Psoas muscle (tissue), 8 donors: ENCODE results near the gene PHLDA3. TPM values are rescaled to one million over a fixed set of nuclear protein-coding genes. Genes with fewer than 3 reads are reported as not detected.
A peak's percentile ranks its signal among the peaks of the same experiment; 100 is the strongest.

ENCODE experiments used
- ATAC-seq, 4 donors: fragments of 200-7000 bp; cut with Tn5 transposase; one replicate each; pipeline ENCODE4 v1.9.1; 2020; ENCODE audit warnings: moderate library complexity in 3 of 4, mild to moderate bottlenecking in 2 of 4
- DNase-seq, 2 donors: peaks; one replicate each; pipeline ENCODE4 v3.0.0-alpha.2; 2020
- H3K27ac ChIP-seq: fragments of 200-600 bp; one replicate; pipeline ENCODE4 v1.8.0; 2022
- H3K27me3 ChIP-seq, 3 donors: fragments of 200-600 bp in 1 of 3; one replicate each; pipeline versions ENCODE4 v1.6.1 to v1.8.0; 2013 to 2022; ENCODE audit warnings: low read length in 2 of 3, mild to moderate bottlenecking in 2 of 3, moderate library complexity in 1 of 3; ENCODE audit not compliant: insufficient read depth in 3 of 3
- H3K36me3 ChIP-seq, 2 donors: fragments of 200-600 bp in 1 of 2; one replicate each; pipeline versions ENCODE4 v1.6.1 to v1.8.0; 2013 to 2022; ENCODE audit warnings: low read depth in 1 of 2, mild to moderate bottlenecking in 1 of 2, moderate library complexity in 1 of 2; ENCODE audit not compliant: insufficient read depth in 1 of 2
- H3K4me1 ChIP-seq: fragments of 200-600 bp; one replicate; pipeline ENCODE4 v1.8.0; 2022
- H3K4me3 ChIP-seq: fragments of 200-600 bp; one replicate; pipeline ENCODE4 v1.8.0; 2022; ENCODE audit warnings: mild to moderate bottlenecking
- H3K9me3 ChIP-seq: fragments of 200-600 bp; one replicate; pipeline ENCODE4 v1.8.0; 2022
- WGBS, 3 donors: extraction: QIAGEN DNeasy Blood & Tissue Kit; methylation state at CpG; one replicate each; pipeline versions ENCODE4 v1.1.6 to v1.1.7; 2013; 5-methylcytosine and 5-hydroxymethylcytosine counted together
- intact Hi-C, 2 donors: fragments of 100-400 bp; cut with DNase I; formaldehyde crosslinking; loops; one replicate each; pipeline versions ENCODE4 v1.11.0 to v1.14.2; 2022
- polyA plus RNA-seq, 3 donors: library from polyadenylated mRNA; stranded (reverse); fragments of 200-250 nt; gene quantifications; one replicate each; pipeline ENCODE4 v1.2.3, GENCODE V29; 2013
- total RNA-seq, 4 donors: library from RNA; stranded (reverse); fragmentation: NEBNext Ultra II Directional in 2 of 4; extraction: Animal tissue kit (Norgen Biotek cat#: 25700) in 2 of 4; gene quantifications; one replicate each; pipeline versions ENCODE4 v1.2.1 to v1.2.4, GENCODE V29; 2021 to 2023
- TF ChIP-seq, protein P1 (sequence below): fragments of 200-600 bp; IDR thresholded peaks from one replicate; pipeline ENCODE4 v1.8.0; 2022; ENCODE audit warnings: antibody characterized with exemption
- donor health status: healthy with polysubstance abuse.
- donor health status: DM: no; HTN: no; CAD: no; lungs with moderate emphysema.
- donor health status: Bipolar disorder and iron deficiency.
- donor health status: healthy.
- donor health status: DM: yes; HTN: yes; CAD: no.
- donor health status: DM: no; HTN: no; CAD: no.
- donor health status: DM: no; HTN: no; CAD: no.
- donor health status: DM: yes; HTN: yes; CAD: no.

PHLDA3 gene
- total and polyA plus RNA-seq, 7 donors = 41.8 to 116 (median 62.4) TPM

DNA sequence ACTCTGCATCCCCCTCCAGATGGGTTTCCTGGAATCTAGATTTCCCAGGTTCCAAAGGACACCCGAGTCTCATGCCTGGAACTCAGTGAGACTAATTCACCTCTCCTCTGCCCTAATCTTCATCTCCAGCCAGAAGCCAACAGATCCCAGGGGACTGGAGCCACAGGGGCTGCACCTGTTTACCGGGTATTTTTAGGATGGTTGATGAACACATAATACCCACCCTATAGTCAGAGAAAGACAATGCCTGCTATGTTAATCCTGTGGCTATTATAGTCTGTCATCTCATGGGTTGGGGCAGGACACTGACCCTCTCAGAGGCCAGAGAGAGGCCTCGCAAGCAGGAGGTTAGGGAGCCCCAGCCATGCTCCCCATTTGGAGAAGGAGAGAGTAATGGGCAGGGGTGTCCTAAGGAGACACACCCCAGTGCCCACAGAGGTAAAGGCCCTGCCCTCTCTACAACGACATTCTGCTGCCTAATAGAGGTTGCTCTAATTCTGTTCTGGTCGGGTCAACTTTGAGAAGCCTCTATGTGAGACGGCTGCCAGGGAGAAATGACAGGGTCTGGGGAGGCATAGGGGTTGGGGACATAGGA, 46.5 kb downstream of the PHLDA3 start:
- ATAC-seq = peak; percentile 59 to 71 (median 67)
- peak overlapping the region; percentile 19 for H3K4me3 ChIP-seq
- H3K4me1 ChIP-seq = peaks cover 44% of the 10 kb centered on the region

DNA sequence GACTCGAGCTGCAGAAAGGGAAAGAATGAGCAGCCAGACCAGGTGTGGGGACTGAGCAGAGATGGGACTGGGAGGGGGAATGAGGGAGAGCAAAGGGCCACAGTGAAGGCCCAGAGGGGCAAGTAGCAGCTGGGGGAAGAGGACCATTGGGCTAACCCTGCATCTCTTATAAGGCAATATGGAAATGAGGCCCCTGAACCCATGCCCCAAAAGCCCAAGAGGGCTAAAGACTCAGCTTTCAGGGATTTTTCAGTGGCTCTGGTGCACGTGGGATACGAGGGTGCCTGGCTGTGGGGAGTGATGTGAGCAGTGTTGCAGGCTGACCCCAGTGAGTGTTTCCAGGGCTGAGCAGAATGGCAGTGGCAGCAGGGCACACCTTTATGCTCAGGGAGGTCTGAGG, 47.0 kb downstream of the PHLDA3 start:
- H3K9me3 ChIP-seq = no peaks in the 10 kb centered on the region
- peaks cover 0 to 5% of the 10 kb centered on the region in 2 donors for H3K36me3 ChIP-seq
- peak overlapping the region; percentile 93 for H3K27ac ChIP-seq
- TF ChIP-seq, protein P1, sequence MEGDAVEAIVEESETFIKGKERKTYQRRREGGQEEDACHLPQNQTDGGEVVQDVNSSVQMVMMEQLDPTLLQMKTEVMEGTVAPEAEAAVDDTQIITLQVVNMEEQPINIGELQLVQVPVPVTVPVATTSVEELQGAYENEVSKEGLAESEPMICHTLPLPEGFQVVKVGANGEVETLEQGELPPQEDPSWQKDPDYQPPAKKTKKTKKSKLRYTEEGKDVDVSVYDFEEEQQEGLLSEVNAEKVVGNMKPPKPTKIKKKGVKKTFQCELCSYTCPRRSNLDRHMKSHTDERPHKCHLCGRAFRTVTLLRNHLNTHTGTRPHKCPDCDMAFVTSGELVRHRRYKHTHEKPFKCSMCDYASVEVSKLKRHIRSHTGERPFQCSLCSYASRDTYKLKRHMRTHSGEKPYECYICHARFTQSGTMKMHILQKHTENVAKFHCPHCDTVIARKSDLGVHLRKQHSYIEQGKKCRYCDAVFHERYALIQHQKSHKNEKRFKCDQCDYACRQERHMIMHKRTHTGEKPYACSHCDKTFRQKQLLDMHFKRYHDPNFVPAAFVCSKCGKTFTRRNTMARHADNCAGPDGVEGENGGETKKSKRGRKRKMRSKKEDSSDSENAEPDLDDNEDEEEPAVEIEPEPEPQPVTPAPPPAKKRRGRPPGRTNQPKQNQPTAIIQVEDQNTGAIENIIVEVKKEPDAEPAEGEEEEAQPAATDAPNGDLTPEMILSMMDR = no peak
- H3K4me3 ChIP-seq = peak overlapping the region; percentile 19
- no peaks in the 10 kb centered on the region for H3K27me3 ChIP-seq
- DNase-seq = no peak
- intact Hi-C loops = no loop called here
- WGBS, 3 donors = 46 to 54% (median 52%) methylated on average over 3 of the region's 3 CpGs
- ATAC-seq = peak; percentile 2
- peaks cover 39% of the 10 kb centered on the region for H3K4me1 ChIP-seq

More for the DNA sequence above, 46.5 kb downstream of the PHLDA3 start:
- peak overlapping the region; percentile 93 for H3K27ac ChIP-seq
- no peaks in the 10 kb centered on the region for H3K36me3 ChIP-seq
- no peak for DNase-seq
- H3K27me3 ChIP-seq = no peaks in the 10 kb centered on the region
- intact Hi-C loops = no loop called here
- no peaks in the 10 kb centered on the region for H3K9me3 ChIP-seq
- TF ChIP-seq, protein P1 = no peak
- 41 to 58% (median 41%) methylated on average over 6 of the region's 6 CpGs for WGBS, 3 donors

DNA sequence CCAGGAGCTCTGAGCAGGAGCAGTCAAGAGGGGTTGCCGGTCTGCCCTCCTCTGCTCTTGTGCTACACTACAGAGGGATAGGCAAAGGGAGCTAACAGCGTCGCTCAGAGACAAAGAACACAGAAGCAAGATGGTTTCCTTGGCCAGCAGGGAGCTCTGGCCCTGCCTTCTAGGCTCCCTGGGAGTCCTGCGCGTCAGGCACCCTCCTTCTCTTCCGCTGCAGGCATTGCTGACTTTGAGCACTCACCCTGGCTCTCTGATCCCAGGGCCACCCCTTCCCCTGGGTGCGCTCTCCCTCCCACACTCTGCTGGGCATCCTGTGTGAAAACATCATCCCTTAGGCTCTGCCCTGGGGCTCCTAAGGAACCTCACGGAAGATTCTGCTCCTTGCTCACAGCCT, 47.9 kb downstream of the PHLDA3 start:
- TF ChIP-seq, protein P1 = no peak
- H3K4me3 ChIP-seq = peak overlapping the region; percentile 65
- no peak for DNase-seq
- H3K27ac ChIP-seq = peak overlapping the region; percentile 81
- intact Hi-C loops = no loop called here
- 59 to 65% (median 62%) methylated on average over 7 to 8 of the region's 8 CpGs for WGBS, 3 donors
- peaks cover 35% of the 10 kb centered on the region for H3K4me1 ChIP-seq
- peak in 2 of 4 donors; percentile 1 to 13 for ATAC-seq
- peaks cover 0 to 6% of the 10 kb centered on the region in 2 donors for H3K36me3 ChIP-seq
- H3K9me3 ChIP-seq = no peaks in the 10 kb centered on the region
- H3K27me3 ChIP-seq = no peaks in the 10 kb centered on the region

DNA sequence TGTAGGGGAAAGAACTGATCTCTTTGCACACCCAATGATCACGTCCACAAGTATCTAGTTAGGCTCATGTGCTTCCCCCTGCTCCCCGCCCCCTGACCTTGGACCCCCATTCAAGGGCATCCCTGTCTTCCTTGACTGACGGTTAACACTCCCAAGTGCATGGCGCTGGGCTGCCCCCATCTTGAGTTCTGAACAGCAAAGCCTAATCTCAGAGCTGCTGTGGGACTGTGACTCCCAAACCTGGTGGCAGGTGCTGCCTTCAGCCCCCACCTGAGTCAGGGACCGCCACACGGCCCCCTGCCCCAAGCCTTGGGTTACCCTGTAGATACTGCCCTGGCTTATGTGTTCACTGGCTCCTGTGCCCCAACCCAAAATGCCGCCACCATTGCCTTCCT, 48.4 kb downstream of the PHLDA3 start:
- peak overlapping the region; percentile 65 for H3K4me3 ChIP-seq
- H3K9me3 ChIP-seq = no peaks in the 10 kb centered on the region
- no peaks in the 10 kb centered on the region for H3K27me3 ChIP-seq
- peak in 1 of 2 donors; percentile 53 for DNase-seq
- H3K27ac ChIP-seq = peak overlapping the region; percentile 81
- peaks cover 0 to 9% of the 10 kb centered on the region in 2 donors for H3K36me3 ChIP-seq
- intact Hi-C loops = no loop called here
- peaks cover 31% of the 10 kb centered on the region for H3K4me1 ChIP-seq
- ATAC-seq = peak in 2 of 4 donors; percentile 1 to 2
- TF ChIP-seq, protein P1 = no peak
- 47 to 64% (median 64%) methylated on average over 7 of the region's 7 CpGs for WGBS, 3 donors
